RWPE1 (cell line): ENCODE measurements around the gene OR10A3.

ENCODE experiments used
- CTCF ChIA-PET: fragments of 350-600 bp; sonication (Branson Sonifier 250); formaldehyde crosslinking; extraction: SDS; loops from one replicate; lab custom pipeline; 2021; lab: Yijun Ruan, JAX
- POLR2A ChIA-PET: fragments of 400-600 bp; formaldehyde crosslinking; extraction: SDS; loops from one replicate; lab custom pipeline; 2020; ENCODE audit warnings: antibody characterized with exemption; ENCODE audit not compliant: low non-redundant PET; lab: Yijun Ruan, JAX
- DNase-seq: peaks from one replicate; pipeline ENCODE4 v3.0.0; 2012; ENCODE audit warnings: low spot score
- H3K27ac ChIP-seq: fragments of 450-650 bp; 2 replicates; pipeline ENCODE4 v1.5.1; 2017
- CTCF ChIP-seq: fragments of 450-650 bp; conservative IDR thresholded peaks from 2 replicates; pipeline ENCODE4 v1.5.1; 2017; ENCODE audit warnings: low read depth, mild to moderate bottlenecking

Gene OR10A3

GRCh38 chr11:7924536-7924935 lies 17.0 kb downstream of the OR10A3 start:
- ChIA-PET CTCF (interaction anchor here (0.6 kb wide), 1 partner anchor 73 kb away, joined by 3 read pairs; no protein-coding TSS in a partner anchor), POLR2A (no interaction called here)
- no peak for DNase-seq

GRCh38 chr11:7918141-7918540 lies 23.4 kb downstream of the OR10A3 start:
- ChIA-PET CTCF (no interaction called here), POLR2A (interaction anchor here (0.6 kb wide), 1 partner anchor 20 kb away, joined by 4 read pairs; no protein-coding TSS in a partner anchor)
- DNase-seq: no peak
- H3K27ac ChIP-seq: no peak overlapping the region
- TF ChIP-seq CTCF: no peak

More at GRCh38 chr11:7924536-7924935, 17.0 kb downstream of the OR10A3 start:
- TF ChIP-seq CTCF: no peak
- no peak overlapping the region for H3K27ac ChIP-seq

GRCh38 chr11:7911011-7911410 lies 30.5 kb downstream of the OR10A3 start:
- POLR2A ChIA-PET: no interaction called here
- CTCF ChIA-PET: interaction anchor here (0.6 kb wide), 1 partner anchor 350 kb away, joined by 5 read pairs; no protein-coding TSS in a partner anchor
- no peak for DNase-seq
- TF ChIP-seq CTCF: no peak
- no peak overlapping the region for H3K27ac ChIP-seq

GRCh38 chr11:7910286-7910788 lies 31.2 kb downstream of the OR10A3 start:
- ChIA-PET POLR2A (no interaction called here), CTCF (no interaction called here)
- no peak overlapping the region for H3K27ac ChIP-seq
- no peak for DNase-seq
- TF ChIP-seq CTCF: no peak

- ChIA-PET CTCF (no interaction called here), POLR2A (no interaction called here)
- TF ChIP-seq CTCF: no peak
- no peak for DNase-seq
- H3K27ac ChIP-seq: no peak overlapping the region
Observed at GRCh38 chr11:7909585-7910285, 31.8 kb downstream of the OR10A3 start.

GRCh38 chr11:7907121-7907520 lies 34.4 kb downstream of the OR10A3 start:
- no peak overlapping the region for H3K27ac ChIP-seq
- no peak for DNase-seq
- ChIA-PET POLR2A (no interaction called here), CTCF (no interaction called here)
- TF ChIP-seq CTCF: no peak
